Mononuclear cell (primary cell): ENCODE data around the gene DDX19B. TPM values are rescaled to one million over a fixed set of nuclear protein-coding genes. Genes with fewer than 3 reads are reported as not detected.
"Not testable (repeated sequence)": the region's sequence is repeated elsewhere in the genome, so short reads cannot be mapped to it uniquely, and the experiment has no call there.

Source experiments
- H3K27me3 ChIP-seq: 2 replicates; pipeline ENCODE4 v1.6.0; 2011; ENCODE audit warnings: low read length, control low read depth; ENCODE audit not compliant: insufficient read depth
- H3K4me1 ChIP-seq: 2 replicates; pipeline ENCODE4 v1.5.1; 2011; ENCODE audit warnings: mild to moderate bottlenecking, low read length, control low read depth; ENCODE audit not compliant: insufficient read depth
- H3K4me3 ChIP-seq: 2 replicates; pipeline ENCODE4 v1.5.1; 2011; ENCODE audit warnings: mild to moderate bottlenecking, low read length, moderate library complexity
- H3K9me3 ChIP-seq: 2 replicates; pipeline ENCODE4 v1.5.1; 2011; ENCODE audit warnings: low read depth, mild to moderate bottlenecking, control low read depth, low read length
- total RNA-seq: library from RNA; depleted of rRNA; stranded (reverse); fragments of >200 nt; gene quantifications from one replicate; pipeline ENCODE4 v1.2.3, GENCODE V29; 2012

The DDX19B gene
- total RNA-seq = 37.4 TPM

- Histone ChIP-seq H3K4me3 (peak within 1 kb of the TSS; percentile 98), H3K4me1 (peaks cover 27% of the 10 kb centered on the region), H3K9me3 (no peaks in the 10 kb centered on the region), H3K27me3 (no peaks in the 10 kb centered on the region)
These were observed at the start of gene DDX19B for GRCh38 chr16:70298988-70299938. Gene DDX19B (plus strand): TSS chr16:70299186. CDS start chr16:70299298, 112 bp downstream.

- H3K9me3 ChIP-seq, H3K4me3 ChIP-seq, H3K27me3 ChIP-seq: not testable (repeated sequence)
- H3K4me1 ChIP-seq = peaks cover 25% of the 10 kb centered on the region
These were observed 49.3 kb upstream of the DDX19B start for GRCh38 chr16:70249697-70250096.

GRCh38 chr16:70250748-70251628 is 48.0 kb upstream of the DDX19B start:
- Histone ChIP-seq H3K9me3 (no peaks in the 10 kb centered on the region), H3K27me3 (no peaks in the 10 kb centered on the region), H3K4me3 (peak overlapping the region; percentile 66), H3K4me1 (peaks cover 25% of the 10 kb centered on the region)

GRCh38 chr16:70251629-70252354 is 47.2 kb upstream of the DDX19B start, which contains the start of gene EXOSC6:
Gene EXOSC6 (minus strand): TSS chr16:70251940. CDS start chr16:70251900, 40 bp downstream.
- Histone ChIP-seq H3K9me3 (no peaks in the 10 kb centered on the region), H3K4me1 (peaks cover 25% of the 10 kb centered on the region), H3K4me3 (peak within 1 kb of the TSS; percentile 66), H3K27me3 (no peaks in the 10 kb centered on the region)

DNA sequence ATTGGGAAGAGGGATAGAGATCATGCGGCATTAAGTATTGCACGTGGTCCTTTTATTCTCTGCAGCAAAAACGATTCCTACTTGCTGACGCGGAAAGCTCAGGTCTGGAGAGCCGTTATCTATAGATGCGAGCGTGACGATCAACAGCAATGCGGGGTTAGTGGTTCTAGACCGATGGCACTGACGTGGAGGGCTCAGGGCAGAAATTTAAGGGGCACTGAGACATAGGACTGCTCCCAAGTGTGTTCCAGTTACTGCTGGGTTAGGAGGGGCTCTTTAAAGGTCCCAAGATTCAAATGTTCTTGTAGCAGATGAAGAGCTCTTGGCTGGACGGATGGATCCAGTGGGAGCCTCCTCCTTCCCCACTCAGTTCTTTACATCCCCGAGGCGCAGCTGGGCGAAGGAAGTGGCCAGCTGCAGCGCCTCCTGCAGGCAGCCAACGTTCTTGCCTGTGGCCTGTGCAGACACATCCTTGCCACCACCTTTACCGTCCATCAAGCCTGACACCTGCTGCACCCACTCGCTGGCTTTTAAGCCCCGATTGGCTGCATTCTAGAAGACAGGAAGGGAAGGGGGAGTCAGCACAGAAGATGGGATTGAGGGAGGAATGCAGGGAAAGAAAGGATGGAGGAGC is 46.5 kb upstream of the DDX19B start:
- H3K4me1 ChIP-seq = peaks cover 25% of the 10 kb centered on the region
- H3K9me3 ChIP-seq = no peaks in the 10 kb centered on the region
- no peaks in the 10 kb centered on the region for H3K27me3 ChIP-seq
- no peak overlapping the region for H3K4me3 ChIP-seq

DNA sequence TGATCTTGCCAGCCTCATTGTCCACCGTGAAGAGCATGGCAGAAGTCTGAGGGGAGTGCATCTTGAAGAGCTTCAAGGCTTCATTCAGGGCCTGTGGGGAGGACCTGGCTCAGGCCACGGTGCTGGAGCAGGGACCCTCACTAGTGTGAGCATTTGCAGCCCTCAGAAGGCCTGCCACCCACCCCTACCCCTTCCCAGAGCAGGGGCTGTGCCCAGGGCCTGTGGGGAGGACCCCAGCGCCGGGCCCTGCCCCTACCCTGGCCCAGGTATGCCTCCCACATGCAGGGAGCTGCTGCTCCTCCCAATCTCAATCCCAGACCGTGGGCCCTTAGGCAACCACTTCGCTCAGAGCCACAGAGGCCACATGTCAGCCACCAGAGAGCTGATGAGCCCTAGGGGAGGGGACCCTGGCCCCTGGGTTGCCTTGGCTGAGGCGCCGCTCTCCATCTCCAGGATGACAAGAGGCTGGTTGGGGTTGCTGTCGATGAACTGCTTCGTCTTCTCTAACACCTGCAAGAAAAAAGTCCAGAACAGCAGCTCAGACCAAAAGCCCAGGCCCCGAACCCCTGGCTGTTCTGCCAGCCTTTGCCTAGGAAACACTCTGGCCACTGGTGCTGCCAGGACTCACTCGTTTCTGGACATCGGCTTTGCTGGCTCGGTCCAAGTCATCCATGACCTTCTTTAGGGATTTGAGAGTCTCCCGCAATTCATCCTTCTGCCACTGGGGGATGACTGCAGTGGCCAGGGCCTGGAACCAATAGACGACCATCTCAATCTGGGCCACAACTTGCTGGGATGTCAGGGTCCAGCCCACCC is 45.5 kb upstream of the DDX19B start:
- Histone ChIP-seq H3K4me3 (no peak overlapping the region), H3K27me3 (no peaks in the 10 kb centered on the region), H3K9me3 (no peaks in the 10 kb centered on the region), H3K4me1 (peaks cover 24% of the 10 kb centered on the region)

DNA sequence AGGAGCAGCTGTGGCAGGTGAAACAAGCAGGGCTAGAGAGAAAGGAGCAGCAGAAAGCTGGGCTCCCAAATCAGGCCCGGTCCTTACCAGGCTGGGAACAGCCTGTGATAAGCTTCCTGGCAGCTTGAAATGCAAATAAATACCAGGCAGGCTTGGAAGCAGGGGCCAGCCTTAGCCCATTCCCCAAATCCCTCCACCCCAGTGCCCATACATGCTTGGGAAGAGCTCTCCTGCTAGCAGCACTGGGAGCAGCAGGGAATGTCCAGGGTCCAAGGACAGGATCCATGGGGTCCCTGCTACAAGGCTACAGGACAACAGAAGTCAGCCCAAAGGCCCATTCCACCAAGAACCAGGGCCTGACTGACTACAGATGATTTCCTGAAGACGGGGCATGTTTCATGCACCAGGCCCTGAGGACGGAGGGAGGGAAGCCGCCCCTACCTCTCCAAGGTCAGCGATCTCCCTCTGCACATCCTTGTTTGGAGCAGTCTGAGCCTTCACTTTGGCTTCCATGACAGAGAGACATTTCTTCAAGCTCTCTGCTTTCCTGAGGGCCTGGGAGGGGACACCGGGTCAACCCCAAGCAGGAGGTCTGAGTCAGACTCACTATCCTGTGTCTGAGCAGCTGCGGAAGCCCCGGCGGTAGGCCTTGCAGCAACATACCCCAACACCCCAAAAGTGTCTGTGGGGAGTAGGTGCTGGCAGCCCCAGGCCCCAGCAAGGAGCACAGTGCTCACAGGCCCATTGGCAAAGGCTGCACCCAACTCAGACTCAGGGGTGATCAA is 44.6 kb upstream of the DDX19B start:
- H3K27me3 ChIP-seq = no peaks in the 10 kb centered on the region
- no peak overlapping the region for H3K4me3 ChIP-seq
- peaks cover 18% of the 10 kb centered on the region for H3K4me1 ChIP-seq
- H3K9me3 ChIP-seq = no peaks in the 10 kb centered on the region

- Histone ChIP-seq H3K4me3 (no peak overlapping the region), H3K9me3 (no peaks in the 10 kb centered on the region), H3K27me3 (no peaks in the 10 kb centered on the region)
These were observed 44.1 kb upstream of the DDX19B start for GRCh38 chr16:70254965-70255286.

GRCh38 chr16:70255574-70255973 is 43.4 kb upstream of the DDX19B start:
- Histone ChIP-seq H3K27me3 (no peaks in the 10 kb centered on the region), H3K4me1 (peaks cover 6% of the 10 kb centered on the region), H3K4me3 (no peak overlapping the region), H3K9me3 (no peaks in the 10 kb centered on the region)

More at GRCh38 chr16:70254965-70255286, 44.1 kb upstream of the DDX19B start:
- peaks cover 12% of the 10 kb centered on the region for H3K4me1 ChIP-seq

- Histone ChIP-seq H3K27me3 (no peaks in the 10 kb centered on the region), H3K4me1 (no peaks in the 10 kb centered on the region), H3K4me3 (no peak overlapping the region), H3K9me3 (no peaks in the 10 kb centered on the region)
These were observed 41.6 kb upstream of the DDX19B start for GRCh38 chr16:70257391-70257790.

- Histone ChIP-seq H3K27me3 (no peaks in the 10 kb centered on the region), H3K4me1 (no peaks in the 10 kb centered on the region), H3K9me3 (no peaks in the 10 kb centered on the region), H3K4me3 (no peak overlapping the region)
These were observed 40.9 kb upstream of the DDX19B start for GRCh38 chr16:70258065-70258464.

- Histone ChIP-seq H3K4me1 (no peaks in the 10 kb centered on the region), H3K4me3 (no peak overlapping the region), H3K9me3 (no peaks in the 10 kb centered on the region), H3K27me3 (no peaks in the 10 kb centered on the region)
These were observed 40.0 kb upstream of the DDX19B start for GRCh38 chr16:70258946-70259345.

- H3K4me1 ChIP-seq, H3K9me3 ChIP-seq, H3K27me3 ChIP-seq, H3K4me3 ChIP-seq: not testable (repeated sequence)
These were observed 39.1 kb upstream of the DDX19B start for GRCh38 chr16:70259903-70260302.
